ENCODE results near the gene RBBP4.

The RBBP4 gene

DNA sequence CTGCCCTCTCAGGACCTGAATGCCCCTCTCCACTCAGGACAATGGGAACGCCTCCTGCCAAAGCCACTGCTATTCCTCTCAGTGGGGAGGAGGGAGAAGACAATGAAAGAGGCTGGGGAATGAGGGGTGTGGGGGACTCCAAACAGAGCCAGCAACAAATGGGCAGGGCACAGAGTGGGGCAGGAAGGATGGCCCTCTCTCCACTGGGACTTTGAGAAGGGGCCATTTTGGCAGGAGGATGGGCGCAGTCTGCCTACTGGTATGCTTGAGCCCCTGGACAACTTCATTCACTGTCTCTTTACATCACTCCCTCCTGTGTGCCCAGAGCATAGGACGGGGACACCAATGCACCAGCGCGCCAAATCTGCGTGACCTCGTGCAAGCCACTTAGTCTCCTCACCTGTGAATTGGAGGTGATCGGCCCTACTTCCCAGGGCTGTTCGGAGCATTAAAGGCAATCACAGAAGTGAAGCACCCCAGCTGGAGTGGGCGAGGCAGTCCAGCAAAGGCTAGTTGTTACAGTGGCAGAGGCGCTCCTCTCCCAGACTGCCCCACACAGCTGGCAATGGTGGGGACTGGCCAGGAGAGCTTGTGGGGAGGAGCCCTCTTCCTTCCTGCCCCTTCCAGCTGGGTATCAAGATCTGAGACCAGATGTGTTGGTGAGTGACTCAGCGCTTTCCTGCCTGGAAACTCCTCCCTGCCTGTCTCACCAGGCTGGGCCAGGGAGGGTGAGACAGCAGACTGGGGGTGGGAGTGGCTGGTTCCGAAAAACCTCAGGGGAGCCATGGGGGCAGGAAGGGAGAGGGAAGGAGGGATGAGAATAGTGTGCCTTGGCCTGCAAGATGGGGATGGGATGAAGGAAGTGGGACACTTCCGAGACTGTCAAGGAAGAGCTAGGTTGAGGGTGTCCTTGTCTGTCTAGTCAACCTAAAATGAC lies 73.9 kb downstream of the RBBP4 start:
- peak in 1 of 5 experiments; percentile 26 for DNase-seq

DNA sequence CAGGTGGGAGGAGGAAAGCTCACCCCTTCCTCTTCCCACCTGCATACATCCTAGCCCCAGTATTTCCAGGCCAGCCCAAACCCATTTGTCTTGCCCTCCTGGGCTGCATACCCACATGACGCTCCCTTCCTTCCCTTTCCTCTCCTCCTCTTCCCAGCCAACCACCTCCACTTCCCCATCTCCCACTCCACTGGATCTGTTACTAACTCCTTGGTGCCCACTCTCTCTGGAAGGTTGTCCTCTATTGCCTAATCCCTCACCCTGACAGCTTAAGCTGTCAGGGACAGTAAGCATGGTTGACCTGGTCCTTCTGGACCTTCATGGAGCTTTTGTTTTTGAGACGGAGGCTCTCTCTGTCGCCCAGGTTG lies 74.6 kb downstream of the RBBP4 start:
- DNase-seq, result no peak

- DNase-seq, result no peak
Observed at GRCh38 chr1:32727876-32728275, 76.9 kb downstream of the RBBP4 start.

- DNase-seq, result no peak
Observed at GRCh38 chr1:32728413-32729077, 77.5 kb downstream of the RBBP4 start.

DNA sequence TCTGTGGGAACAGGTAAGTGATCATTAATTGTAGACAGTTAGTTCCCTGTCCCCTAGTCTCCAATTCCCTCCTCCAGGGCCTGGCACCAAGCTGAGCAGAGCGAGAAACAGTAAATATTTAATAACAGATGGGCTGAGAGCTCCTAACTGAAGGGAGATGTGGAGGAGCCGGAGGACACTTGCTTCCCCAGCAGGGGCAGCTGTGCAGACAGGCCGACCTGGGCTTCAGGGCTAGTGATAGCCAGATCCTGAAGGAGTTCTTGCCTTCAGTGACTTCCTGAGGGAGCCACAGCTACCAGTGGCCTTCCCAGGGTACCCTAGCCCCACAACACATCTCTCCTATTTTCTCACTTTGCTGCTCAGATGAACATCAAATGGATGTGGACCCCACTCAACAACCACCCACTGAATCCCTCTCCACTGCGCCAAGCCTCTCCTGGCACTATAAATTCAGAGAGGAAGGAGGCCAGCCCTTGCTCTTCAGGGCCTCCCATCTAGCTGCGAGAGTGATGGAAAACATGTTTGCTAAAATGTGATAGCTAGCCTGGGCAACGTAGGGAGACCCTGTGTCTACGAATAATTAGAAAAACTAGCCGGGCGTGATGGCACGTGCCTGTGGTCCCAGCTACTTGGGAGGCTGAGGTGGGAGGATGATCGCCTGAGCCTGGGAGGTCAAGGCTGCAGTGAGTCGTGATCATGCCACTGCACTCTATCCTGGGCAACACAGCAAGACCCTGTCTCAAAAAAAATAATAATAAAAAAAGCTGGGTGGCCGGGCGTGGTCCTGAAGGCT lies 78.4 kb downstream of the RBBP4 start:
- DNase-seq, result no peak

DNA sequence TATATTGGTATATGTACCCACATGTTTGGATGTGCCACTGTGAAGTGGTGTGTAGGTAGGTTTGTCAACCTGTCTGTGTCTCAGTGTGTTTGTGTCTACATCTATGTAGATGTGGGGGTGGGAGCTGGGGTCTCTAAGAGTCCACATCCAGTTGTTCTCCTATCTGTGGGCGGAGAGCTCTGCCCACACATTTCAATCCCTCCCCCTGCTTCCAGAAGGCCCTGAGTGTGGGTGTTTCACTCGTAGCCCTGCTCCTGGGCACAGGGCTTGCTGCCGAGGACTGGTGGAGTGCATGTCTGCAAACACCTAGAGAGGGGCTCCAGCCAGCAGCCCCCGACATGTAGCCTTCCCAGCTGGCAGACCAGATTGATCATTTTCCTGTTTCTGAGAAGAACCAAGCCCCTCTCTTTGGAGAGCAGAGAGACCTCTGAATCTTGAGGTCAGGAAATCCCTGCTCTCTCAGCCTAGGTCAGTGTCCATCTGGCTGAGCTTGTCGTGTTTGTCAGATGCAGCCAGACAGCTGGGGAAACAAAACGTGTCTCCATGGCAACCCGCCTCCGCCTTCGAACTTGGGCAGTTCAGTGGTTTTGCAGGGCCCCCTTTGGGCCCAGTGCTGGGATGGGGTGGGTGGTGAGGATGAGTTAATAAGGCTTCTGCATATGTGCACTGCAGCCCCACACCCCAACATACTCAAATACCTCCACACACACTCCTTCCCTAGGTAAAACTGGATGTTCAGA lies 82.7 kb downstream of the RBBP4 start:
- DNase-seq, result no peak

Measured in T-helper 2 cell (primary cell).